Caco-2 (cell line): ENCODE results near the gene PGAM2. TPM values are rescaled to one million over a fixed set of nuclear protein-coding genes. Genes with fewer than 3 reads are reported as not detected.

ENCODE experiments used
- BruUV-seq: library from RNA; stranded (reverse); fragments of 400-500 nt; replicated peaks from 2 replicates; lab custom pipeline; 2021; lab: Mats Ljungman, UMichigan
- CTCF ChIA-PET: fragments of 300-600 bp; sonication (Branson Sonifier 250); formaldehyde crosslinking; loops from one replicate; lab custom pipeline; 2022; ENCODE audit warnings: antibody characterized with exemption; lab: Charles Lee
- POLR2A ChIA-PET: fragments of 300-600 bp; sonication (Branson Sonifier 250); formaldehyde crosslinking; loops from one replicate; lab custom pipeline; 2022; ENCODE audit warnings: antibody characterized with exemption; lab: Charles Lee
- DNase-seq, 2 experiments: peaks; one replicate each; pipeline versions ENCODE4 v3.0.0 to v3.0.0-alpha.2; 2020 to 2022
- H3K27me3 ChIP-seq: replicated peaks from 2 replicates; pipeline ENCODE4 v1.6.0; 2011; ENCODE audit warnings: low read length; ENCODE audit not compliant: control insufficient read depth, insufficient read depth
- H3K36me3 ChIP-seq: 2 replicates; pipeline ENCODE4 v1.5.1; 2011; ENCODE audit warnings: low read length; ENCODE audit not compliant: control insufficient read depth, insufficient read depth
- H3K4me1 ChIP-seq: fragments of 250-450 bp; sonication (Bioruptor Pico); 2 replicates; pipeline ENCODE4 v1.5.1; 2020; ENCODE audit warnings: mild to moderate bottlenecking
- H3K4me3 ChIP-seq: 2 replicates; pipeline ENCODE4 v1.5.1; 2011; ENCODE audit warnings: low read depth, mild to moderate bottlenecking, control low read depth, low read length
- H3K9me3 ChIP-seq: fragments of 250-450 bp; sonication (Bioruptor Pico); 2 replicates; pipeline ENCODE4 v1.5.1; 2020; ENCODE audit warnings: mild to moderate bottlenecking, moderate library complexity
- H3K27ac Mint-ChIP-seq: one replicate; pipeline ENCODE4 v1.8.0; 2022; ENCODE audit warnings: mixed read lengths; ENCODE audit not compliant: unreplicated experiment
- H3K27me3 Mint-ChIP-seq: one replicate; pipeline ENCODE4 v1.8.0; 2022; ENCODE audit warnings: mixed read lengths; ENCODE audit not compliant: insufficient read depth, unreplicated experiment
- H3K36me3 Mint-ChIP-seq: one replicate; pipeline ENCODE4 v1.8.0; 2022; ENCODE audit warnings: mild to moderate bottlenecking, mixed read lengths; ENCODE audit not compliant: insufficient read depth, unreplicated experiment
- H3K4me1 Mint-ChIP-seq: one replicate; pipeline ENCODE4 v1.8.0; 2022; ENCODE audit warnings: low read depth, mixed read lengths; ENCODE audit not compliant: unreplicated experiment
- H3K4me3 Mint-ChIP-seq: one replicate; pipeline ENCODE4 v1.8.0; 2022; ENCODE audit warnings: mild to moderate bottlenecking, moderate library complexity, mixed read lengths; ENCODE audit not compliant: unreplicated experiment
- H3K9me3 Mint-ChIP-seq: one replicate; pipeline ENCODE4 v1.8.0; 2022; ENCODE audit warnings: mixed read lengths; ENCODE audit not compliant: unreplicated experiment
- CTCF ChIP-seq, 2 experiments: fragments of 200-600 bp in 1 of 2; IDR thresholded peaks; 1 replicate in 1 of 2; 2 replicates in 1 of 2; pipeline versions ENCODE4 v1.5.1 to v1.8.0; 2011 to 2022; ENCODE audit warnings: antibody characterized with exemption in 1 of 2, control low read depth in 1 of 2, inconsistent platforms in 1 of 2, low read depth in 1 of 2, low read length in 1 of 2, mild to moderate bottlenecking in 1 of 2, moderate library complexity in 1 of 2; ENCODE audit not compliant: insufficient read depth in 1 of 2, severe bottlenecking in 1 of 2, unreplicated experiment in 1 of 2
- intact Hi-C: fragments of 100-400 bp; cut with micrococcal nuclease; formaldehyde crosslinking; loops from one replicate; pipeline ENCODE4 v1.10.0; 2022; ENCODE audit not compliant: unreplicated experiment
- total RNA-seq: library from RNA; stranded (reverse); gene quantifications from 2 replicates; pipeline ENCODE4 v1.2.3, GENCODE V29; 2022

The PGAM2 gene
- total RNA-seq, 1 experiment from 2014 or later = not detected

- no peaks in the 10 kb centered on the region for H3K9me3 ChIP-seq
- Mint-ChIP-seq H3K27me3 (no peaks in the 10 kb centered on the region), H3K4me3 (no peak overlapping the region), H3K4me1 (no peaks in the 10 kb centered on the region), H3K27ac (no peak overlapping the region), H3K9me3 (no peaks in the 10 kb centered on the region), H3K36me3 (no peaks in the 10 kb centered on the region)
- CTCF ChIA-PET = no interaction called here
- BruUV-seq = no TSS peak
- POLR2A ChIA-PET = no interaction called here
- H3K4me3 ChIP-seq = no peak overlapping the region
- no peaks in the 10 kb centered on the region; the same call in 1 of the 2 replicates for H3K27me3 ChIP-seq
- H3K36me3 ChIP-seq = no peaks in the 10 kb centered on the region
- intact Hi-C loops = no loop called here
- no peak for DNase-seq
- no peak for TF ChIP-seq CTCF (IDR thresholded peaks at IDR 0.05; ENCODE audit: insufficient read depth in 1 of 2, low read depth in 1 of 2, low read length in 1 of 2, severe bottlenecking in 1 of 2, unreplicated experiment in 1 of 2)
- no peaks in the 10 kb centered on the region; the same call in 1 of the 2 replicates for H3K4me1 ChIP-seq
Observed at GRCh38 chr7:44100458-44101302, 35.3 kb upstream of the PGAM2 start.

GRCh38 chr7:44099669-44100068 lies 34.3 kb upstream of the PGAM2 start:
- Mint-ChIP-seq H3K4me1 (peaks cover 5% of the 10 kb centered on the region), H3K27ac (no peak overlapping the region), H3K27me3 (no peaks in the 10 kb centered on the region), H3K36me3 (no peaks in the 10 kb centered on the region), H3K9me3 (no peaks in the 10 kb centered on the region), H3K4me3 (no peak overlapping the region)
- intact Hi-C loops = no loop called here
- no peak for TF ChIP-seq CTCF (IDR thresholded peaks at IDR 0.05; ENCODE audit: insufficient read depth in 1 of 2, low read depth in 1 of 2, low read length in 1 of 2, severe bottlenecking in 1 of 2, unreplicated experiment in 1 of 2)
- Histone ChIP-seq H3K4me3 (no peak overlapping the region), H3K4me1 (no peaks in the 10 kb centered on the region; the same call in 1 of the 2 replicates), H3K9me3 (no peaks in the 10 kb centered on the region), H3K36me3 (no peaks in the 10 kb centered on the region), H3K27me3 (no peaks in the 10 kb centered on the region)
- CTCF ChIA-PET = no interaction called here
- POLR2A ChIA-PET = no interaction called here
- no TSS peak for BruUV-seq
- no peak for DNase-seq

GRCh38 chr7:44098092-44099068 lies 33.0 kb upstream of the PGAM2 start:
- CTCF ChIA-PET = no interaction called here
- no peaks in the 10 kb centered on the region for H3K9me3 ChIP-seq
- POLR2A ChIA-PET = interaction anchor here (1.0 kb wide), 1 partner anchor 25 kb away, joined by 4 read pairs; no protein-coding TSS in a partner anchor
- Mint-ChIP-seq H3K4me1 (peaks cover 7% of the 10 kb centered on the region), H3K4me3 (no peak overlapping the region), H3K27me3 (no peaks in the 10 kb centered on the region), H3K27ac (no peak overlapping the region), H3K9me3 (no peaks in the 10 kb centered on the region), H3K36me3 (no peaks in the 10 kb centered on the region)
- no peaks in the 10 kb centered on the region; the same call in 1 of the 2 replicates for H3K4me1 ChIP-seq
- no TSS peak for BruUV-seq
- H3K36me3 ChIP-seq = no peaks in the 10 kb centered on the region
- H3K27me3 ChIP-seq = no peaks in the 10 kb centered on the region
- intact Hi-C loops = no loop called here
- no peak for DNase-seq
- TF ChIP-seq CTCF (IDR thresholded peaks at IDR 0.05; ENCODE audit: insufficient read depth in 1 of 2, low read depth in 1 of 2, low read length in 1 of 2, severe bottlenecking in 1 of 2, unreplicated experiment in 1 of 2) = no peak
- no peak overlapping the region for H3K4me3 ChIP-seq
